Measurements from ENCODE around the gene GSX1.

Gene GSX1

DNA sequence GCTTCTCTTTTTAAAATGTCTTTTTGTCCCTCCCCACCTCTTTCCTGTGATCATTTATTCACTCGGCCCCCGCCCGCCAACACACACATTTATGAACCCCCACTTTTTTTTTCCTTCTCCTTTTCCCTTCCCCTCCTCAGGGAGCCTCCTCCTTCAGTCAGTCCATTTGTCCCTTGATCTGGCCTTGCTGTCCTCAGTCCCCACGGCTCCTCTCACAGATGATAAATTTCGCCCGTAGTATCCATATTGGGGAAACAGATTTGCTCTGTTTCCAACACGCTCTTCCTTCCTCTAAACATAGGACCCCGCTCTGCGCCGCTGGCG lies 2.0 kb downstream of the GSX1 start:
- no peak overlapping the region for H2BK12ac ChIP-seq (ENCODE audit: low read length in 2 of 2)
- H4K8ac ChIP-seq (ENCODE audit: low read length) = no peak overlapping the region
- no peak overlapping the region for H2AK5ac ChIP-seq (ENCODE audit: low read length, severe bottlenecking)
- H2BK5ac ChIP-seq (ENCODE audit: low read depth, low read length, poor library complexity, severe bottlenecking) = no peak overlapping the region
- no peak overlapping the region for H3K4me3 ChIP-seq (ENCODE audit: insufficient read depth in 1 of 2, low read depth in 1 of 2, low read length in 2 of 2)
- H3K27me3 ChIP-seq (ENCODE audit: control insufficient read depth in 1 of 2, insufficient read depth in 1 of 2, low read length in 2 of 2) = peaks cover 94 to 95% of the 10 kb centered on the region in 2 experiments
- H3K14ac ChIP-seq (ENCODE audit: low read length in 2 of 2) = no peak overlapping the region
- no peak overlapping the region for H4K91ac ChIP-seq (ENCODE audit: low read length)
- H3K4me2 ChIP-seq (ENCODE audit: low read length, poor library complexity, severe bottlenecking) = no peak overlapping the region
- no peak overlapping the region for H3K27ac ChIP-seq (ENCODE audit: low read length, poor library complexity, severe bottlenecking)
- H3K4me1 ChIP-seq (ENCODE audit: control insufficient read depth, insufficient read depth, low read depth, low read length) = peaks cover 17% of the 10 kb centered on the region
- no peak overlapping the region for H3K9ac ChIP-seq (ENCODE audit: low read length)
- no peak overlapping the region for H3K23ac ChIP-seq (ENCODE audit: low read length in 2 of 2)
- H2BK120ac ChIP-seq (ENCODE audit: low read depth, low read length) = no peak overlapping the region
- no peak for DNase-seq
- peaks cover 0 to 7% of the 10 kb centered on the region in 2 experiments for H3K36me3 ChIP-seq (ENCODE audit: control insufficient read depth in 1 of 2, insufficient read depth in 2 of 2, low read depth in 1 of 2, low read length in 2 of 2)
- H2AFZ ChIP-seq (ENCODE audit: low read depth, low read length) = no peak overlapping the region
- H3K79me1 ChIP-seq (replicated peaks; ENCODE audit: low read length, poor library complexity, severe bottlenecking) = no peaks in the 10 kb centered on the region
- H3K4ac ChIP-seq (ENCODE audit: low read depth in 1 of 2, low read length in 2 of 2) = no peak overlapping the region
- 11% methylated on average over 10 of the region's 11 CpGs for WGBS
- peaks cover 8% of the 10 kb centered on the region for H3K9me3 ChIP-seq (ENCODE audit: control insufficient read depth, low read length)
- H3K18ac ChIP-seq (ENCODE audit: low read depth in 1 of 2, low read length in 2 of 2) = no peak overlapping the region
- H2BK15ac ChIP-seq (ENCODE audit: low read depth, poor library complexity, severe bottlenecking) = no peak overlapping the region

DNA sequence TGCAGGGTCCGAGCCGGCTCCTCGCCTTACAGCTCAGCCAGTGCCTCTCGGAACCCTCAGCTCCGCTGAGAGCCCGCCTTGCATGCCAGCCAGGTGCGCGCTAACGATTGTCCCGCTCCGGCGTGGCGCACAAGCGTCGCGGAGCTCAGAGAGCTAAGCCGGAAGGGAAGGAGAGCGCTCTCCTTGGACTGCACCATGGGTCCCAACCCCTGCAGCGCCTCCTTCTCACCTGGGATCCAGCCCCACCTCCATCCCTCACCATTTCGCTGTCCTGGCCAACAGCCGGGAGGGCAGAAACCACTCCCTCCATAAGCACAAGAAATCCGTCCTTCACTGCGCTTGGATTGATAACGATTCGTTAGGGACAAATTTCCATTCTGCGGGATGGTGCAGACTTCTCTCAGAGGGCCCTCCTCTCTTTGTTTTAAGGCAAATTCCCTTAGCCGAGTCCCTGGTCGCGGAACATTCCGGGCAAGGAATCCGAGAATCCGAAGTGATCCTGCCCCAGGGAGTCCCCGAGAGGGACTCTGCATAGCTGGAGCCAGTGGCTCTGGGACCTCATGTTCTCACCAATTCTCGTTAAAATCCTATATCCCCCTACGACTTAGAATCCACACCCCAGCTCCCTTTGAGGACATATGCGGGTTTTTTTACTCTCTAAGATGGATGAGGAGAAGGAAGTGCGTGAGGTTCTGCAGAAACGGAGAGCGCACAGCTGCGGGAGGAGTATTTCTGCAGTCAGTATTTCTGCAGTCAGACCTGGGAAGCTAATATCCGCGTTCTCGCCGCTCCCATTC lies 2.8 kb downstream of the GSX1 start:
- no peak overlapping the region for H3K23ac ChIP-seq (ENCODE audit: low read length in 2 of 2)
- no peak overlapping the region for H3K4ac ChIP-seq (ENCODE audit: low read depth in 1 of 2, low read length in 2 of 2)
- H3K27me3 ChIP-seq (ENCODE audit: control insufficient read depth in 1 of 2, insufficient read depth in 1 of 2, low read length in 2 of 2) = peaks cover 95 to 96% of the 10 kb centered on the region in 2 experiments
- H4K8ac ChIP-seq (ENCODE audit: low read length) = no peak overlapping the region
- H3K9ac ChIP-seq (ENCODE audit: low read length) = no peak overlapping the region
- no peak overlapping the region for H2BK120ac ChIP-seq (ENCODE audit: low read depth, low read length)
- no peak overlapping the region for H3K27ac ChIP-seq (ENCODE audit: low read length, poor library complexity, severe bottlenecking)
- H2BK5ac ChIP-seq (ENCODE audit: low read depth, low read length, poor library complexity, severe bottlenecking) = no peak overlapping the region
- H2AK5ac ChIP-seq (ENCODE audit: low read length, severe bottlenecking) = no peak overlapping the region
- H3K9me3 ChIP-seq (ENCODE audit: control insufficient read depth, low read length) = peaks cover 8% of the 10 kb centered on the region
- no peak overlapping the region for H4K91ac ChIP-seq (ENCODE audit: low read length)
- H3K36me3 ChIP-seq (ENCODE audit: control insufficient read depth in 1 of 2, insufficient read depth in 2 of 2, low read depth in 1 of 2, low read length in 2 of 2) = peaks cover 0 to 7% of the 10 kb centered on the region in 2 experiments
- no peak overlapping the region for H3K4me3 ChIP-seq (ENCODE audit: insufficient read depth in 1 of 2, low read depth in 1 of 2, low read length in 2 of 2)
- H2BK12ac ChIP-seq (ENCODE audit: low read length in 2 of 2) = no peak overlapping the region
- H2AFZ ChIP-seq (ENCODE audit: low read depth, low read length) = no peak overlapping the region
- no peaks in the 10 kb centered on the region for H3K79me1 ChIP-seq (replicated peaks; ENCODE audit: low read length, poor library complexity, severe bottlenecking)
- WGBS = 3% methylated on average over 40 of the region's 44 CpGs
- DNase-seq = no peak
- no peak overlapping the region for H3K18ac ChIP-seq (ENCODE audit: low read depth in 1 of 2, low read length in 2 of 2)
- no peak overlapping the region for H2BK15ac ChIP-seq (ENCODE audit: low read depth, poor library complexity, severe bottlenecking)
- H3K4me2 ChIP-seq (ENCODE audit: low read length, poor library complexity, severe bottlenecking) = no peak overlapping the region
- H3K4me1 ChIP-seq (ENCODE audit: control insufficient read depth, insufficient read depth, low read depth, low read length) = peaks cover 14% of the 10 kb centered on the region
- no peak overlapping the region for H3K14ac ChIP-seq (ENCODE audit: low read length in 2 of 2)

DNA sequence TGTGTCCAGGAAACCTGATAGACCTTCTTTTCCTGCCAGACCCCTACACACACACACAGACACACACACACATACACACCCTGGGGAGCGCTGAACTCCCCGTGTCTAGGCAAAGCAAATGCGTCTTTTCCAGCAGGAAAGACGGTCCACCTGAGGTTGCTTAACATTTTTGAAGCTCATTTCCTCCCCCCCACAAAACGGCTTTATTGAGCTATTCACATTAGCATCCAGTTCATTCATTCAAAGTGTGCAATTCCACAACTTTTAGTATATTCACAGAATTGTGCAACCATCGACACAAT lies 3.4 kb downstream of the GSX1 start:
- no peak overlapping the region for H3K23ac ChIP-seq (ENCODE audit: low read length in 2 of 2)
- H3K27me3 ChIP-seq (ENCODE audit: control insufficient read depth in 1 of 2, insufficient read depth in 1 of 2, low read length in 2 of 2) = peaks cover 94 to 98% of the 10 kb centered on the region in 2 experiments
- no peaks in the 10 kb centered on the region for H3K79me1 ChIP-seq (replicated peaks; ENCODE audit: low read length, poor library complexity, severe bottlenecking)
- no peak overlapping the region for H3K4me3 ChIP-seq (ENCODE audit: insufficient read depth in 1 of 2, low read depth in 1 of 2, low read length in 2 of 2)
- H3K9me3 ChIP-seq (ENCODE audit: control insufficient read depth, low read length) = peaks cover 8% of the 10 kb centered on the region
- H2BK15ac ChIP-seq (ENCODE audit: low read depth, poor library complexity, severe bottlenecking) = no peak overlapping the region
- H3K36me3 ChIP-seq (ENCODE audit: control insufficient read depth in 1 of 2, insufficient read depth in 2 of 2, low read depth in 1 of 2, low read length in 2 of 2) = peaks cover 0 to 7% of the 10 kb centered on the region in 2 experiments
- no peak overlapping the region for H3K9ac ChIP-seq (ENCODE audit: low read length)
- no peak overlapping the region for H3K14ac ChIP-seq (ENCODE audit: low read length in 2 of 2)
- H3K4ac ChIP-seq (ENCODE audit: low read depth in 1 of 2, low read length in 2 of 2) = no peak overlapping the region
- no peak overlapping the region for H3K27ac ChIP-seq (ENCODE audit: low read length, poor library complexity, severe bottlenecking)
- H3K18ac ChIP-seq (ENCODE audit: low read depth in 1 of 2, low read length in 2 of 2) = no peak overlapping the region
- H4K8ac ChIP-seq (ENCODE audit: low read length) = no peak overlapping the region
- H2AFZ ChIP-seq (ENCODE audit: low read depth, low read length) = no peak overlapping the region
- H2BK120ac ChIP-seq (ENCODE audit: low read depth, low read length) = no peak overlapping the region
- no peak overlapping the region for H2BK12ac ChIP-seq (ENCODE audit: low read length in 2 of 2)
- H4K91ac ChIP-seq (ENCODE audit: low read length) = no peak overlapping the region
- H2AK5ac ChIP-seq (ENCODE audit: low read length, severe bottlenecking) = no peak overlapping the region
- no peak overlapping the region for H2BK5ac ChIP-seq (ENCODE audit: low read depth, low read length, poor library complexity, severe bottlenecking)
- no peak for DNase-seq
- 9% methylated on average over 6 of the region's 6 CpGs for WGBS
- no peak overlapping the region for H3K4me2 ChIP-seq (ENCODE audit: low read length, poor library complexity, severe bottlenecking)
- peaks cover 14% of the 10 kb centered on the region for H3K4me1 ChIP-seq (ENCODE audit: control insufficient read depth, insufficient read depth, low read depth, low read length)

DNA sequence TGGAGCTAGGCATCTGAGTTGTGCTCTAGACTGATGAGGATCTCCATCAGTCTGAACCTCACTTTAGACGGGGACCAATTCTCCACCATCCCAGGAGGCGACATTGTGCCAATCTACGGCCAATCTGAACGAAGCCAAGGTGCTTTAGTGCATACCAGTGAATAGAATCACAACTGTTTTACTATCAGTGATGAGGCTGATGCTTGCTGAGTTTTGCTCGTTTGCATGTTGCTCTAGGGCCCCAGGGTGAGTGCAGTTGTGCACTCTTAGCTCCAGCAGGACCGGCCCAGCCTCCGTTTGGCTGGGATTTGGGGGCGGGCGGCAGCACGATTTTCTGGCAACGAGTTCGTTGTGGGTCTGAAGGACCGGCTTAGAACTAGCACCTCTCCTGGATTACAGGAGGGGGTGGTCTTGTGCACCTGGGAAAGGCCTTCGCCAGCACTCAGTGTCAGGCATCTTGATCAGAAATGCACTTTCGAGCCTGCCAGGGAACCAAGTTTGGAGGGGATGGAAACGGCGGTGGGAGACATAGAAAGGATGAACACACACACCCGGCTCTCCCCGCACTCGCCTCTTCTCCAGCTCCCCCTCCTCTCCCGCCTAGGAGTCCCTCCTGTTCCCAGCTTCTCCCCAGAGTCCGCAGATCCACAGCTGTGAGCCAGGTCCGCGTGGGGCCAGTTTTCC lies 4.4 kb downstream of the GSX1 start:
- no peak overlapping the region for H2BK15ac ChIP-seq (ENCODE audit: low read depth, poor library complexity, severe bottlenecking)
- no peak overlapping the region for H2BK120ac ChIP-seq (ENCODE audit: low read depth, low read length)
- no peak overlapping the region for H2AFZ ChIP-seq (ENCODE audit: low read depth, low read length)
- no peak overlapping the region for H3K27ac ChIP-seq (ENCODE audit: low read length, poor library complexity, severe bottlenecking)
- H4K91ac ChIP-seq (ENCODE audit: low read length) = no peak overlapping the region
- peaks cover 5% of the 10 kb centered on the region for H3K9me3 ChIP-seq (ENCODE audit: control insufficient read depth, low read length)
- peaks cover 0 to 7% of the 10 kb centered on the region in 2 experiments for H3K36me3 ChIP-seq (ENCODE audit: control insufficient read depth in 1 of 2, insufficient read depth in 2 of 2, low read depth in 1 of 2, low read length in 2 of 2)
- no peaks in the 10 kb centered on the region for H3K79me1 ChIP-seq (replicated peaks; ENCODE audit: low read length, poor library complexity, severe bottlenecking)
- H3K4me2 ChIP-seq (ENCODE audit: low read length, poor library complexity, severe bottlenecking) = peak overlapping the region; percentile 11
- no peak overlapping the region for H2AK5ac ChIP-seq (ENCODE audit: low read length, severe bottlenecking)
- H3K4me3 ChIP-seq (ENCODE audit: insufficient read depth in 1 of 2, low read depth in 1 of 2, low read length in 2 of 2) = no peak overlapping the region
- no peak for DNase-seq
- H3K23ac ChIP-seq (ENCODE audit: low read length in 2 of 2) = no peak overlapping the region
- H3K18ac ChIP-seq (ENCODE audit: low read depth in 1 of 2, low read length in 2 of 2) = no peak overlapping the region
- no peak overlapping the region for H2BK5ac ChIP-seq (ENCODE audit: low read depth, low read length, poor library complexity, severe bottlenecking)
- no peak overlapping the region for H3K9ac ChIP-seq (ENCODE audit: low read length)
- WGBS = 3% methylated on average over 24 of the region's 24 CpGs
- H4K8ac ChIP-seq (ENCODE audit: low read length) = no peak overlapping the region
- no peak overlapping the region for H3K14ac ChIP-seq (ENCODE audit: low read length in 2 of 2)
- H3K4ac ChIP-seq (ENCODE audit: low read depth in 1 of 2, low read length in 2 of 2) = no peak overlapping the region
- H3K27me3 ChIP-seq (ENCODE audit: control insufficient read depth in 1 of 2, insufficient read depth in 1 of 2, low read length in 2 of 2) = peaks cover 89 to 95% of the 10 kb centered on the region in 2 experiments
- H3K4me1 ChIP-seq (ENCODE audit: control insufficient read depth, insufficient read depth, low read depth, low read length) = peaks cover 10% of the 10 kb centered on the region
- no peak overlapping the region for H2BK12ac ChIP-seq (ENCODE audit: low read length in 2 of 2)

Data from mesenchymal stem cell (in vitro differentiated cells and primary cell).